Measurements from ENCODE around the gene SSMEM1.

Gene SSMEM1

DNA sequence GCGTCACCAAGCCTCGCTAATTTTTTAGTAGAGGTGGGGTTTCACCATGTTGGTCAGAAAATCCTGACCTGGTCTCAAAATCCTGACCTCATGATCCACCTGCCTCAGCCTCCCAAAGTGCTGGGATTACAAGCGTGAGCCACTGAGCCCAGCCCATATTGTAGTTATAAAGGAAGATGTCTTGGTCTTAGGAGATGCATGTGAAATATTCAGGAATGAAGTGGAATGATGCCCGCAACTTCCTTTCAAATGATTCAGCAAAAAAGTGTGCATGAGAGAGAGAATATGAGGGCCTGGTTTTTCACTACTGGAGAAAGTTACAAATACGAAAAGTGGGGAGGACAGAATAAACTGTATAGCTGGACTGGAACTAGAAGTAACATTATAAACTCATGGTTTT lies 18.3 kb upstream of the SSMEM1 start:
- no peak for TF ChIP-seq POLR2AphosphoS5 (IDR thresholded peaks at IDR 0.05; ENCODE audit: low read depth, low read length)
- TF ChIP-seq POLR2A (IDR thresholded peaks at IDR 0.05; ENCODE audit: low read depth, low read length): no peak
- no peak for TF ChIP-seq TAF1 (IDR thresholded peaks at IDR 0.05; ENCODE audit: borderline replicate concordance, low read depth, low read length)
- DNase-seq (ENCODE audit: insufficient read length) (no peak), FAIRE-seq (no peak)

- DNase-seq (ENCODE audit: insufficient read length) (no peak), FAIRE-seq (no peak)
- TF ChIP-seq TAF1 (IDR thresholded peaks at IDR 0.05; ENCODE audit: borderline replicate concordance, low read depth, low read length) (no peak), POLR2A (IDR thresholded peaks at IDR 0.05; ENCODE audit: low read depth, low read length) (no peak), POLR2AphosphoS5 (IDR thresholded peaks at IDR 0.05; ENCODE audit: low read depth, low read length) (no peak)
Measured at GRCh38 chr7:130191791-130192190, 15.9 kb upstream of the SSMEM1 start.

GRCh38 chr7:130195396-130195795 lies 12.3 kb upstream of the SSMEM1 start:
- TF ChIP-seq POLR2A (IDR thresholded peaks at IDR 0.05; ENCODE audit: low read depth, low read length): no peak
- TF ChIP-seq POLR2AphosphoS5 (IDR thresholded peaks at IDR 0.05; ENCODE audit: low read depth, low read length): no peak
- TF ChIP-seq TAF1 (IDR thresholded peaks at IDR 0.05; ENCODE audit: borderline replicate concordance, low read depth, low read length): no peak
- FAIRE-seq: no peak
- DNase-seq (ENCODE audit: insufficient read length): no peak

GRCh38 chr7:130196476-130196875 lies 11.2 kb upstream of the SSMEM1 start:
- DNase-seq (ENCODE audit: insufficient read length): no peak
- FAIRE-seq: no peak
- TF ChIP-seq TAF1 (IDR thresholded peaks at IDR 0.05; ENCODE audit: borderline replicate concordance, low read depth, low read length) (no peak), POLR2A (IDR thresholded peaks at IDR 0.05; ENCODE audit: low read depth, low read length) (no peak), POLR2AphosphoS5 (IDR thresholded peaks at IDR 0.05; ENCODE audit: low read depth, low read length) (no peak)

- FAIRE-seq: no peak
- TF ChIP-seq POLR2A (IDR thresholded peaks at IDR 0.05; ENCODE audit: low read depth, low read length): no peak
- TF ChIP-seq TAF1 (IDR thresholded peaks at IDR 0.05; ENCODE audit: borderline replicate concordance, low read depth, low read length): no peak
- TF ChIP-seq POLR2AphosphoS5 (IDR thresholded peaks at IDR 0.05; ENCODE audit: low read depth, low read length): no peak
- no peak for DNase-seq (ENCODE audit: insufficient read length)
Measured at GRCh38 chr7:130197094-130197493, 10.6 kb upstream of the SSMEM1 start.

DNA sequence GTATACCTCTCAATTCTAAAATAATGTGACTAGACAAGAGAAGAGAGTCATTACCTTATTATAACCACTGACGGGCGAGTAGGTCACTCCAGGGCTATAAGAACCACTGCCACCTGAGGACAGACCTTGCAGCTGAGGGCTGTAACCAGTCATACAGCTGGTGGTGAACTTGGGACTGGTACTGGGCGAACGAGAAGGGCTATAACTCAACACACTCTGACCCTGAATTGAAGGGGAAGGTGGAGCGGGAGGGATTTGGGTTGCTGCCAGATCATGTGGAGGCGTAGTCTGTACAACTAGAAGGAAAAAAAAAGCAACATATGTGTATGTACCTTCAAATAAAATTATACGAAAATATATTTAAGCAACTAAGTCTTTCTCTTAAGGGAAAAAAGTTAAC lies 5.9 kb upstream of the SSMEM1 start:
- FAIRE-seq: no peak
- TF ChIP-seq POLR2AphosphoS5 (IDR thresholded peaks at IDR 0.05; ENCODE audit: low read depth, low read length): no peak
- TF ChIP-seq POLR2A (IDR thresholded peaks at IDR 0.05; ENCODE audit: low read depth, low read length): no peak
- TF ChIP-seq TAF1 (IDR thresholded peaks at IDR 0.05; ENCODE audit: borderline replicate concordance, low read depth, low read length): no peak
- DNase-seq (ENCODE audit: insufficient read length): no peak

GRCh38 chr7:130205084-130205947 lies 2.3 kb upstream of the SSMEM1 start, which contains the start of gene TMEM209:
TMEM209 (minus strand) TSS chr7:130205406; CDS start chr7:130205375, 31 bp downstream.
- FAIRE-seq: peak; percentile 95
- DNase-seq (ENCODE audit: insufficient read length): peak; percentile 88
- TF ChIP-seq POLR2A (IDR thresholded peaks at IDR 0.05; ENCODE audit: low read depth, low read length) (peak; percentile 98), TAF1 (IDR thresholded peaks at IDR 0.05; ENCODE audit: borderline replicate concordance, low read depth, low read length) (peak; percentile 92), POLR2AphosphoS5 (IDR thresholded peaks at IDR 0.05; ENCODE audit: low read depth, low read length) (peak; percentile 98)

- TF ChIP-seq TAF1 (IDR thresholded peaks at IDR 0.05; ENCODE audit: borderline replicate concordance, low read depth, low read length): no peak
- TF ChIP-seq POLR2AphosphoS5 (IDR thresholded peaks at IDR 0.05; ENCODE audit: low read depth, low read length): no peak
- TF ChIP-seq POLR2A (IDR thresholded peaks at IDR 0.05; ENCODE audit: low read depth, low read length): no peak
- no peak for FAIRE-seq
- no peak for DNase-seq (ENCODE audit: insufficient read length)
Measured at GRCh38 chr7:130207033-130207432, 627 bp upstream of the SSMEM1 start.

DNA sequence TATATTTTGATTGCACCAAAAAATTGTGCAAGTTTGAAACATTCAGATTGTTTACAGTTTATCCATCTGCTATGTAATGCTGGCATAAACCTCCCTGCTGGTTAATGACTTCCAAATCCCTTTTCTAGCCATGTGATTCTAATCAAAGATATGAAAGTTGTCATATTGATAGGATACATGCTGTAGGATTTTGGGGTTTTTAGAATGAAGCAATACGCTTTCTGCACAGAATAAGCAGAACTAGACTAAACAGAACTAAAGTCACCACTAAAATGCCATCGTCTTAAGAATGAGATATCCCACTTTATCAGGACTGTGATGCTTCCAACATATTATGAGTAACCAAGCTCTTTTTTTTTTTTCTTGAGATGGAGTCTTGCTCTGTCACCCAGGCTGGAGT lies 856 bp downstream of the SSMEM1 start:
- TF ChIP-seq TAF1 (IDR thresholded peaks at IDR 0.05; ENCODE audit: borderline replicate concordance, low read depth, low read length): no peak
- TF ChIP-seq POLR2AphosphoS5 (IDR thresholded peaks at IDR 0.05; ENCODE audit: low read depth, low read length): no peak
- TF ChIP-seq POLR2A (IDR thresholded peaks at IDR 0.05; ENCODE audit: low read depth, low read length): no peak
- no peak for DNase-seq (ENCODE audit: insufficient read length)
- no peak for FAIRE-seq

DNA sequence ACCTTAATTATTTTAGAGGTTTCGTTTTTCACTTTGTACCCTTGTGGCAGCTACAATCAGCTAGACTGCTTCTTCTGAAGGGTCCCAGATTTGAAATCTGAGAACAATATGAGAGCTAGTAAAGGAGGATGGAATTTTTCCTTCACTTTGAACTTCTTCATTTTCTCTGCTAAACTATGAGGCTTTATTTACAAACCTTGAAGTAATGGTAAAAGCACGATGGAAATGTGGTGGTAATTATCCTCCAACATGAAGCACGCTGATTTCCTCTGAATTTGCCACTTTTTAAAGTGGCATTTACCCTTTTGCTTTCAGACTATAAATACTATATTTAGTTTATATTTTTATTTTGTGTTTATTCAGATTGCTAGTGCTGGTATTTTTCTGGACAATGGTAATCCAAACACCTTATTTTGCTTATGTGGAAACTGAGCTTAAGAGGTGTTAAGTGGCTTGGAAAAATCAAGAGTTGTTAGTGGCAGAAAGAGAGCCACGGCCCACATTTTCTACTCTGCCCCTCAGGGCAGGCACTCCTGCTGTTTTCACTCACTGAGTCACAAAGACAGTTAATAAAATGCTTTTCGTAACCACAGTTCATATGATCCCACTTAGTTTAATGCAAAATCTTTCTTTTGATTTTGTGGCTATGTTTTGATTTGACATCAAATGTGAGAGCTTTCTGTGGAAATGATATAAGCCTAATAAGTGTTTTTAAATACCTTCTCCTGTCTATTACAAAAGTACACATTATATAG lies 2.7 kb downstream of the SSMEM1 start:
- FAIRE-seq (no peak), DNase-seq (ENCODE audit: insufficient read length) (no peak)
- no peak for TF ChIP-seq POLR2AphosphoS5 (IDR thresholded peaks at IDR 0.05; ENCODE audit: low read depth, low read length)
- TF ChIP-seq TAF1 (IDR thresholded peaks at IDR 0.05; ENCODE audit: borderline replicate concordance, low read depth, low read length): no peak
- TF ChIP-seq POLR2A (IDR thresholded peaks at IDR 0.05; ENCODE audit: low read depth, low read length): no peak

GRCh38 chr7:130213828-130214227 lies 6.2 kb downstream of the SSMEM1 start:
- DNase-seq (ENCODE audit: insufficient read length): no peak
- FAIRE-seq: no peak

More at GRCh38 chr7:130213828-130214227, 6.2 kb downstream of the SSMEM1 start:
- TF ChIP-seq POLR2AphosphoS5 (IDR thresholded peaks at IDR 0.05; ENCODE audit: low read depth, low read length): no peak
- TF ChIP-seq POLR2A (IDR thresholded peaks at IDR 0.05; ENCODE audit: low read depth, low read length): no peak
- TF ChIP-seq TAF1 (IDR thresholded peaks at IDR 0.05; ENCODE audit: borderline replicate concordance, low read depth, low read length): no peak
